ENCODE results near the gene ZMYND15. TPM values are rescaled to one million over a fixed set of nuclear protein-coding genes. Genes with fewer than 3 reads are reported as not detected.

Gene ZMYND15
- total and polyA plus RNA-seq, 2 of the 13 experiments (the other 11 are each of a cell fraction or from before 2014, with no cell fraction given) = 0.24 to 2.7 TPM

DNA sequence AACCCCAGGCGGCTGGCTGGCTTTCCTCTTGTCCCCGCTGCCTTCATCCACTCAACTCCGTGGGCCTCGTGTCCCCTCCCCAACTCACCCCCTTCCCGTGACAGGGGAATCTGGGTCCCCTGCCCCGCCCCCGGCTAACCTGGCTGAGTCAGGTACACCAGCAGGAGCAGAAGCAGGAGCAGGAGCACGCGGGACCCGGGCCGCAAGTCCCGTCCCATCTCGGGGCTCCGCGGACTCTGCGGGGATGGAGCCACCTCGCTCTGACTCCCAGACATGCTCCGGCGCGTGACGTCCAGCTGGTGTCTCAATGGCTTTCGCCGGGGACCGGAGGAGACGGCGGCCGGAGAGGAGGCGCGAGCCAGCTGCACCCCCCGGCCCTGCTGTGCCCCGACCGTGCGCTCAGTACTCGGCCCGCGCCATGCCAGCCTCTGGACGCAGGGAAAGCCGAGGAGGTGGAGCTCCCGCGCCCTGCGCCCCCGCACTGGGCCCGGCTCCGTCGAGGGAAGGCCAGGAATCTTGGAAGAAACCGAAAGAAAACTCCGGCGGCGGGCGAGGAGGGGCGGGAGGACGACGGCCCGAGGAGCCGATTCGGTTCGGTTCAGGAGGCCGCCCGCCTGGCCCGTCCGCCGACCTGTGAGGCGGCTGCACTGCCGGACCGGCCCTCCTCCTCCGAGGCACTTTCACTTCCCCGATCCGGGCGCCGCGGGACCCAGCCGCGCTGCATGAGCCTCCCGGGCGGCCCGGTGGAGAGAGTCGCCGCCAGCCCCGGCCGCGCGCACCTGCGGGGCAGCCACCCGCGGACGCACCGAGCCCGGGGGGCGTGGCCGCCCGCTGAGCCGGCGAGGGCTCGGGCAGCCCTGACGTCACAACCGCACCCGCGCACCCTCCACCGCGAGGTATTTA lies at the start of gene ZMYND15, which contains the start of gene CXCL16 (continued):
- TF ChIP-seq MAF1 (CRISPR knock-in tag; IDR thresholded peaks at IDR 0.05; ENCODE audit: borderline replicate concordance) (no peak), TMF1 (CRISPR knock-in tag; IDR thresholded peaks at IDR 0.05; ENCODE audit: low read depth) (0 out of 2 replicates have a peak, but pooled peaks have one; percentile 54), RFX3 (CRISPR knock-in tag; IDR thresholded peaks at IDR 0.05) (no peak), ZNF674 (CRISPR knock-in tag; IDR thresholded peaks at IDR 0.05; ENCODE audit: low read depth) (no peak), SMAD1 (CRISPR knock-in tag; IDR thresholded peaks at IDR 0.05; ENCODE audit: borderline replicate concordance, low read depth) (peak; percentile 59; the same call in 1 of the 2 replicates), SPEN (CRISPR knock-in tag; IDR thresholded peaks at IDR 0.05; ENCODE audit: low read depth) (peak; percentile 63), ZNF331 (CRISPR knock-in tag; IDR thresholded peaks at IDR 0.05) (no peak), ZNF720 (CRISPR knock-in tag; IDR thresholded peaks at IDR 0.05) (no peak), ZNF138 (CRISPR knock-in tag; IDR thresholded peaks at IDR 0.05; ENCODE audit: low read depth) (peak; percentile 74), ZNF563 (CRISPR knock-in tag; IDR thresholded peaks at IDR 0.05) (peak; percentile 82; the same call in 1 of the 2 replicates), BRD4 (CRISPR knock-in tag; IDR thresholded peaks at IDR 0.05) (no peak), POLR2G (IDR thresholded peaks at IDR 0.05; ENCODE audit: low read depth, low read length) (peak; percentile 35; the same call in 1 of the 2 replicates), PHF5A (CRISPR knock-in tag; IDR thresholded peaks at IDR 0.05; ENCODE audit: low read depth, unreplicated experiment) (no peak), FOXK1 (CRISPR knock-in tag; IDR thresholded peaks at IDR 0.05; ENCODE audit: borderline replicate concordance, low read depth) (no peak), KDM5A (IDR thresholded peaks at IDR 0.05; ENCODE audit: borderline replicate concordance, low read length) (no peak)
- TF ChIP-seq, protein P1, sequence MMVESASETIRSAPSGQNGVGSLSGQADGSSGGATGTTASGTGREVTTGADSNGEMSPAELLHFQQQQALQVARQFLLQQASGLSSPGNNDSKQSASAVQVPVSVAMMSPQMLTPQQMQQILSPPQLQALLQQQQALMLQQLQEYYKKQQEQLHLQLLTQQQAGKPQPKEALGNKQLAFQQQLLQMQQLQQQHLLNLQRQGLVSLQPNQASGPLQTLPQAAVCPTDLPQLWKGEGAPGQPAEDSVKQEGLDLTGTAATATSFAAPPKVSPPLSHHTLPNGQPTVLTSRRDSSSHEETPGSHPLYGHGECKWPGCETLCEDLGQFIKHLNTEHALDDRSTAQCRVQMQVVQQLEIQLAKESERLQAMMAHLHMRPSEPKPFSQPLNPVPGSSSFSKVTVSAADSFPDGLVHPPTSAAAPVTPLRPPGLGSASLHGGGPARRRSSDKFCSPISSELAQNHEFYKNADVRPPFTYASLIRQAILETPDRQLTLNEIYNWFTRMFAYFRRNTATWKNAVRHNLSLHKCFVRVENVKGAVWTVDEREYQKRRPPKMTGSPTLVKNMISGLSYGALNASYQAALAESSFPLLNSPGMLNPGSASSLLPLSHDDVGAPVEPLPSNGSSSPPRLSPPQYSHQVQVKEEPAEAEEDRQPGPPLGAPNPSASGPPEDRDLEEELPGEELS (CRISPR knock-in tag; IDR thresholded peaks at IDR 0.05) = no peak
- TF ChIP-seq, protein P2, sequence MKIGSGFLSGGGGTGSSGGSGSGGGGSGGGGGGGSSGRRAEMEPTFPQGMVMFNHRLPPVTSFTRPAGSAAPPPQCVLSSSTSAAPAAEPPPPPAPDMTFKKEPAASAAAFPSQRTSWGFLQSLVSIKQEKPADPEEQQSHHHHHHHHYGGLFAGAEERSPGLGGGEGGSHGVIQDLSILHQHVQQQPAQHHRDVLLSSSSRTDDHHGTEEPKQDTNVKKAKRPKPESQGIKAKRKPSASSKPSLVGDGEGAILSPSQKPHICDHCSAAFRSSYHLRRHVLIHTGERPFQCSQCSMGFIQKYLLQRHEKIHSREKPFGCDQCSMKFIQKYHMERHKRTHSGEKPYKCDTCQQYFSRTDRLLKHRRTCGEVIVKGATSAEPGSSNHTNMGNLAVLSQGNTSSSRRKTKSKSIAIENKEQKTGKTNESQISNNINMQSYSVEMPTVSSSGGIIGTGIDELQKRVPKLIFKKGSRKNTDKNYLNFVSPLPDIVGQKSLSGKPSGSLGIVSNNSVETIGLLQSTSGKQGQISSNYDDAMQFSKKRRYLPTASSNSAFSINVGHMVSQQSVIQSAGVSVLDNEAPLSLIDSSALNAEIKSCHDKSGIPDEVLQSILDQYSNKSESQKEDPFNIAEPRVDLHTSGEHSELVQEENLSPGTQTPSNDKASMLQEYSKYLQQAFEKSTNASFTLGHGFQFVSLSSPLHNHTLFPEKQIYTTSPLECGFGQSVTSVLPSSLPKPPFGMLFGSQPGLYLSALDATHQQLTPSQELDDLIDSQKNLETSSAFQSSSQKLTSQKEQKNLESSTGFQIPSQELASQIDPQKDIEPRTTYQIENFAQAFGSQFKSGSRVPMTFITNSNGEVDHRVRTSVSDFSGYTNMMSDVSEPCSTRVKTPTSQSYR (CRISPR knock-in tag; IDR thresholded peaks at IDR 0.05; ENCODE audit: borderline replicate concordance) = no peak
- TF ChIP-seq, protein P3, sequence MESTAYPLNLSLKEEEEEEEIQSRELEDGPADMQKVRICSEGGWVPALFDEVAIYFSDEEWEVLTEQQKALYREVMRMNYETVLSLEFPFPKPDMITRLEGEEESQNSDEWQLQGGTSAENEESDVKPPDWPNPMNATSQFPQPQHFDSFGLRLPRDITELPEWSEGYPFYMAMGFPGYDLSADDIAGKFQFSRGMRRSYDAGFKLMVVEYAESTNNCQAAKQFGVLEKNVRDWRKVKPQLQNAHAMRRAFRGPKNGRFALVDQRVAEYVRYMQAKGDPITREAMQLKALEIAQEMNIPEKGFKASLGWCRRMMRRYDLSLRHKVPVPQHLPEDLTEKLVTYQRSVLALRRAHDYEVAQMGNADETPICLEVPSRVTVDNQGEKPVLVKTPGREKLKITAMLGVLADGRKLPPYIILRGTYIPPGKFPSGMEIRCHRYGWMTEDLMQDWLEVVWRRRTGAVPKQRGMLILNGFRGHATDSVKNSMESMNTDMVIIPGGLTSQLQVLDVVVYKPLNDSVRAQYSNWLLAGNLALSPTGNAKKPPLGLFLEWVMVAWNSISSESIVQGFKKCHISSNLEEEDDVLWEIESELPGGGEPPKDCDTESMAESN (CRISPR knock-in tag; conservative IDR thresholded peaks at IDR 0.05) = no peak; the same call in 1 of the 2 replicates
- TF ChIP-seq, protein P4, sequence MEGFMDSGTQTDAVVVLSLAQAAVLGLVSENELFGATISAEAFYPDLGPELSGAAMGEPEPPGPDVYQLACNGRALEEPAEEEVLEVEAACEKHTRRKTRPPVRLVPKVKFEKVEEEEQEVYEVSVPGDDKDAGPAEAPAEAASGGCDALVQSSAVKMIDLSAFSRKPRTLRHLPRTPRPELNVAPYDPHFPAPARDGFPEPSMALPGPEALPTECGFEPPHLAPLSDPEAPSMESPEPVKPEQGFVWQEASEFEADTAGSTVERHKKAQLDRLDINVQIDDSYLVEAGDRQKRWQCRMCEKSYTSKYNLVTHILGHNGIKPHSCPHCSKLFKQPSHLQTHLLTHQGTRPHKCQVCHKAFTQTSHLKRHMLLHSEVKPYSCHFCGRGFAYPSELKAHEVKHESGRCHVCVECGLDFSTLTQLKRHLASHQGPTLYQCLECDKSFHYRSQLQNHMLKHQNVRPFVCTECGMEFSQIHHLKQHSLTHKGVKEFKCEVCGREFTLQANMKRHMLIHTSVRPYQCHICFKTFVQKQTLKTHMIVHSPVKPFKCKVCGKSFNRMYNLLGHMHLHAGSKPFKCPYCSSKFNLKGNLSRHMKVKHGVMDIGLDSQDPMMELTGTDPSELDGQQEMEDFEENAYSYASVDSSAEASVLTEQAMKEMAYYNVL (CRISPR knock-in tag; IDR thresholded peaks at IDR 0.05; ENCODE audit: borderline replicate concordance) = no peak
